Loucy (cell line): ENCODE data around the gene ECHS1.

Source experiments
- H2AFZ ChIP-seq: fragments of 200-600 bp; sonication (generic); 2 replicates; pipeline ENCODE4 v1.6.0; 2016; ENCODE audit warnings: antibody characterized with exemption, mild to moderate bottlenecking, low read length, moderate library complexity
- H3F3A ChIP-seq: fragments of 200-600 bp; 2 replicates; pipeline ENCODE4 v1.6.0; 2016; ENCODE audit warnings: antibody characterized with exemption, low read depth, mild to moderate bottlenecking
- H3K27me3 ChIP-seq: fragments of 200-600 bp; sonication (generic); 2 replicates; pipeline ENCODE4 v1.6.1; 2014; ENCODE audit warnings: low read length, mild to moderate bottlenecking; ENCODE audit not compliant: insufficient read depth, poor library complexity, severe bottlenecking
- H3K36me3 ChIP-seq: fragments of 200-600 bp; sonication (generic); 2 replicates; pipeline ENCODE4 v1.6.1; 2016; ENCODE audit warnings: low read length; ENCODE audit not compliant: insufficient read depth
- H3K4me1 ChIP-seq: fragments of 200-600 bp; sonication (generic); 2 replicates; pipeline ENCODE4 v1.5.1; 2014; ENCODE audit warnings: low read length, mild to moderate bottlenecking; ENCODE audit not compliant: insufficient read depth, poor library complexity, severe bottlenecking
- H3K4me2 ChIP-seq: fragments of 200-600 bp; sonication (generic); 2 replicates; pipeline ENCODE4 v1.6.0; 2014; ENCODE audit warnings: antibody characterized with exemption, low read length, low read depth, mild to moderate bottlenecking; ENCODE audit not compliant: poor library complexity, severe bottlenecking
- H3K4me3 ChIP-seq: fragments of 200-600 bp; sonication (generic); 2 replicates; pipeline ENCODE4 v1.5.1; 2014; ENCODE audit warnings: low read length, mild to moderate bottlenecking, mixed read lengths; ENCODE audit not compliant: poor library complexity, severe bottlenecking
- H3K79me2 ChIP-seq: fragments of 200-600 bp; sonication (generic); 2 replicates; pipeline ENCODE4 v1.6.1; 2014; ENCODE audit warnings: low read length; ENCODE audit not compliant: insufficient read depth
- H3K9ac ChIP-seq: fragments of 200-600 bp; sonication (generic); 2 replicates; pipeline ENCODE4 v1.6.0; 2014; ENCODE audit warnings: mild to moderate bottlenecking, low read depth, low read length, moderate library complexity; ENCODE audit not compliant: poor library complexity, severe bottlenecking
- H3K9me2 ChIP-seq: fragments of 200-600 bp; sonication (generic); replicated peaks from 2 replicates; pipeline ENCODE4 v1.6.1; 2016; ENCODE audit warnings: low read depth, low read length, mixed read lengths
- H3K9me3 ChIP-seq: fragments of 200-600 bp; sonication (generic); 2 replicates; pipeline ENCODE4 v1.6.1; 2014; ENCODE audit warnings: mild to moderate bottlenecking, antibody characterized with exemption, low read length, low read depth; ENCODE audit not compliant: insufficient read depth
- H4K20me1 ChIP-seq: fragments of 200-600 bp; sonication (generic); 2 replicates; pipeline ENCODE4 v1.6.0; 2014; ENCODE audit warnings: antibody characterized with exemption, low read length, mild to moderate bottlenecking; ENCODE audit not compliant: insufficient read depth, poor library complexity, severe bottlenecking
- EZH2phosphoT487 ChIP-seq: fragments of 200-600 bp; IDR thresholded peaks from 2 replicates; pipeline ENCODE4 v1.6.1; 2018; ENCODE audit warnings: antibody characterized with exemption, mild to moderate bottlenecking, moderate library complexity, borderline replicate concordance
- TF ChIP-seq, protein P1 (sequence below): fragments of 200-600 bp; sonication (generic); conservative IDR thresholded peaks from 2 replicates; pipeline ENCODE4 v1.5.1; 2014; ENCODE audit warnings: mild to moderate bottlenecking, antibody characterized with exemption, low read length

Gene ECHS1

DNA sequence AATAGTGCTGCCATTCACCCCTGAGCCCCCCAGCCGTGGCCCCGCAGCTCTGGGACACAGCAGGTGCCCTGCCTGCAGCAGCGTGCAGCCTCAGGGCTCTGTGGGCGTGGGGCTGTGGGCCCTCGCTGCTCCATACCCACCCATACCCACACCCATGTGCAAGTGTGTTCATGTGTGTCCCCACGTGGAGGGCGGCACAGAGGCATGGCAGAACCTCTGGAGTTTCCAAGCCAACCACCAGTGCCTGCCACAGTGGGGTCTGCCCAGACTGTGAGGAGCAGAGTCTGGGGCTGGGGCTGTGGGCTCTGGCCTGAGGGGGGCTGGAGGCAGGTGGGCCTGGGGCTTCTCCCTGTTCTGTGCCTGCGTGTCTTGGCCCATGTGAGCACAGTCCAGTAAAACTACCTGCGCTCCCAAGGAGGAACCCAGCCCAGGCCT is 23.6 kb downstream of the ECHS1 start:
- Histone ChIP-seq H3K27me3 (no peaks in the 10 kb centered on the region), H3K79me2 (no peaks in the 10 kb centered on the region), H3K9me3 (peaks cover 4% of the 10 kb centered on the region; the same call in 1 of the 2 replicates), H3K4me2 (no peak overlapping the region), H3K4me1 (no peaks in the 10 kb centered on the region), H4K20me1 (no peaks in the 10 kb centered on the region), H3K4me3 (no peak overlapping the region), H3F3A (no peaks in the 10 kb centered on the region), H3K9ac (no peak overlapping the region), H3K9me2 (no peaks in the 10 kb centered on the region), H3K36me3 (no peaks in the 10 kb centered on the region), H2AFZ (no peak overlapping the region)
- TF ChIP-seq EZH2phosphoT487 = no peak
- TF ChIP-seq, protein P1, sequence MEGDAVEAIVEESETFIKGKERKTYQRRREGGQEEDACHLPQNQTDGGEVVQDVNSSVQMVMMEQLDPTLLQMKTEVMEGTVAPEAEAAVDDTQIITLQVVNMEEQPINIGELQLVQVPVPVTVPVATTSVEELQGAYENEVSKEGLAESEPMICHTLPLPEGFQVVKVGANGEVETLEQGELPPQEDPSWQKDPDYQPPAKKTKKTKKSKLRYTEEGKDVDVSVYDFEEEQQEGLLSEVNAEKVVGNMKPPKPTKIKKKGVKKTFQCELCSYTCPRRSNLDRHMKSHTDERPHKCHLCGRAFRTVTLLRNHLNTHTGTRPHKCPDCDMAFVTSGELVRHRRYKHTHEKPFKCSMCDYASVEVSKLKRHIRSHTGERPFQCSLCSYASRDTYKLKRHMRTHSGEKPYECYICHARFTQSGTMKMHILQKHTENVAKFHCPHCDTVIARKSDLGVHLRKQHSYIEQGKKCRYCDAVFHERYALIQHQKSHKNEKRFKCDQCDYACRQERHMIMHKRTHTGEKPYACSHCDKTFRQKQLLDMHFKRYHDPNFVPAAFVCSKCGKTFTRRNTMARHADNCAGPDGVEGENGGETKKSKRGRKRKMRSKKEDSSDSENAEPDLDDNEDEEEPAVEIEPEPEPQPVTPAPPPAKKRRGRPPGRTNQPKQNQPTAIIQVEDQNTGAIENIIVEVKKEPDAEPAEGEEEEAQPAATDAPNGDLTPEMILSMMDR = no peak

- TF ChIP-seq, protein P1 = no peak
- no peak for TF ChIP-seq EZH2phosphoT487
Observed at GRCh38 chr10:133349160-133349568, 24.0 kb downstream of the ECHS1 start.

GRCh38 chr10:133347710-133348517 is 25.2 kb downstream of the ECHS1 start:
- no peaks in the 10 kb centered on the region for H3K27me3 ChIP-seq
- peaks cover 4% of the 10 kb centered on the region; the same call in 1 of the 2 replicates for H3K9me3 ChIP-seq
- H3K4me3 ChIP-seq = no peak overlapping the region
- no peak overlapping the region for H2AFZ ChIP-seq
- no peaks in the 10 kb centered on the region for H3K36me3 ChIP-seq
- no peaks in the 10 kb centered on the region for H4K20me1 ChIP-seq
- H3K4me2 ChIP-seq = no peak overlapping the region
- H3K9me2 ChIP-seq = no peaks in the 10 kb centered on the region
- no peaks in the 10 kb centered on the region for H3K4me1 ChIP-seq
- no peaks in the 10 kb centered on the region for H3F3A ChIP-seq
- TF ChIP-seq, protein P1 = no peak
- no peak for TF ChIP-seq EZH2phosphoT487
- no peak overlapping the region for H3K9ac ChIP-seq
- no peaks in the 10 kb centered on the region for H3K79me2 ChIP-seq

More at GRCh38 chr10:133349160-133349568, 24.0 kb downstream of the ECHS1 start:
- Histone ChIP-seq H2AFZ (no peak overlapping the region), H3K9me2 (no peaks in the 10 kb centered on the region), H3K9me3 (peaks cover 4% of the 10 kb centered on the region; the same call in 1 of the 2 replicates), H3F3A (no peaks in the 10 kb centered on the region), H3K27me3 (no peaks in the 10 kb centered on the region), H4K20me1 (no peaks in the 10 kb centered on the region), H3K79me2 (no peaks in the 10 kb centered on the region), H3K4me2 (no peak overlapping the region), H3K4me1 (no peaks in the 10 kb centered on the region), H3K4me3 (no peak overlapping the region), H3K9ac (no peak overlapping the region), H3K36me3 (no peaks in the 10 kb centered on the region)
